HepG2 (cell line): Measurements from ENCODE around the gene HBE1. TPM values are rescaled to one million over a fixed set of nuclear protein-coding genes. Genes with fewer than 3 reads are reported as not detected.

Experiments
- ATAC-seq: fragments of 200-7000 bp; cut with Tn5 transposase; 3 replicates; pipeline ENCODE4 v1.9.1; 2020; ENCODE audit warnings: mild to moderate bottlenecking, moderate library complexity
- BruUV-seq: library from RNA; stranded (reverse); fragments of 400-500 nt; replicated peaks from 2 replicates; lab custom pipeline; 2021; lab: Mats Ljungman, UMichigan
- CTCF ChIA-PET: fragments of 300-600 bp; formaldehyde crosslinking; extraction: SDS; loops from one replicate; lab custom pipeline; 2021; ENCODE audit warnings: low total read pairs, inconsistent platforms, low intra/inter-chr PET ratio; lab: Yijun Ruan, JAX
- POLR2A ChIA-PET: fragments of 350-600 bp; sonication (Branson Sonifier 250); formaldehyde crosslinking; loops from one replicate; lab custom pipeline; 2020; ENCODE audit warnings: antibody characterized with exemption, inconsistent platforms; lab: Yijun Ruan, JAX
- DNase-seq: peaks from one replicate; pipeline ENCODE4 v3.0.0-alpha.2; 2015; ENCODE audit warnings: low spot score
- FAIRE-seq: peaks from 3 replicates; lab custom pipeline; 2011; peaks lifted over from hg19 to GRCh38; lab: Jason Lieb, UNC
- H2AFZ ChIP-seq: one replicate; pipeline ENCODE4 v1.6.1; 2011; ENCODE audit warnings: low read length, inconsistent platforms
- H3K27ac ChIP-seq: fragments of 300-600 bp; 3 replicates; pipeline ENCODE4 v1.8.0; 2011; ENCODE audit warnings: mixed run types, mild to moderate bottlenecking, mixed read lengths, low read length, inconsistent platforms; ENCODE audit not compliant: insufficient read depth; ENCODE audit errors: extremely low read length
- H3K27me3 ChIP-seq, 2 experiments: fragments of 200-600 bp in 1 of 2; 2 replicates in 1 of 2; 3 replicates in 1 of 2; pipeline versions ENCODE4 v1.6.0 to v1.8.0; 2011; ENCODE audit warnings: low read length in 2 of 2, mild to moderate bottlenecking in 2 of 2, moderate library complexity in 2 of 2, inconsistent platforms in 1 of 2; ENCODE audit not compliant: insufficient read depth in 2 of 2, control insufficient read depth in 1 of 2
- H3K36me3 ChIP-seq, 2 experiments: fragments of 200-600 bp in 1 of 2; replicated peaks in 1 of 2; 2 replicates in 1 of 2; 3 replicates in 1 of 2; pipeline versions ENCODE4 v1.5.1 to v1.8.0; 2011; ENCODE audit warnings: low read length in 2 of 2, inconsistent platforms in 1 of 2; ENCODE audit not compliant: insufficient read depth in 2 of 2, control insufficient read depth in 1 of 2
- H3K4me1 ChIP-seq: 2 replicates; pipeline ENCODE4 v1.5.1; 2012; ENCODE audit warnings: low read length, inconsistent platforms; ENCODE audit not compliant: insufficient read depth
- H3K4me2 ChIP-seq: 2 replicates; pipeline ENCODE4 v1.6.0; 2011; ENCODE audit warnings: low read depth, low read length, inconsistent platforms
- H3K4me3 ChIP-seq, 3 experiments: fragments of 200-600 bp in 1 of 3; sonication (generic), shearing (Covaris generic) in 1 of 3; replicated peaks in 1 of 3; 2 replicates each; pipeline ENCODE4 v1.5.1; 2011 to 2016; ENCODE audit warnings: low read length in 3 of 3, inconsistent platforms in 2 of 3, low read depth in 2 of 3, mild to moderate bottlenecking in 2 of 3, control low read depth in 1 of 3, mixed read lengths in 1 of 3; ENCODE audit not compliant: insufficient read depth in 1 of 3
- H3K79me2 ChIP-seq: one replicate; pipeline ENCODE4 v1.6.1; 2011; ENCODE audit warnings: low read length, inconsistent platforms; ENCODE audit not compliant: insufficient read depth
- H3K9ac ChIP-seq: 2 replicates; pipeline ENCODE4 v1.6.0; 2011; ENCODE audit warnings: mild to moderate bottlenecking, low read depth, low read length, inconsistent platforms; ENCODE audit not compliant: insufficient read depth
- H3K9me3 ChIP-seq: 2 replicates; pipeline ENCODE4 v1.5.1; 2012; ENCODE audit warnings: mild to moderate bottlenecking, low read length
- H4K20me1 ChIP-seq: 2 replicates; pipeline ENCODE4 v1.6.0; 2011; ENCODE audit warnings: inconsistent platforms, mild to moderate bottlenecking, low read length, moderate library complexity; ENCODE audit not compliant: insufficient read depth
- ARNTL ChIP-seq: sonication (generic); formaldehyde crosslinking; IDR thresholded peaks from 2 replicates; pipeline ENCODE4 v1.4.0; 2020; ENCODE audit warnings: mild to moderate bottlenecking, missing genetic modification reagents
- GFI1 ChIP-seq: sonication (generic); formaldehyde crosslinking; IDR thresholded peaks from 2 replicates; pipeline ENCODE4 v1.5.0; 2020; ENCODE audit warnings: missing genetic modification reagents, mild to moderate bottlenecking, borderline replicate concordance
- KLF13 ChIP-seq: sonication (generic); formaldehyde crosslinking; IDR thresholded peaks from 2 replicates; pipeline ENCODE4 v1.4.0; 2020; ENCODE audit warnings: mild to moderate bottlenecking, missing genetic modification reagents
- NCOR1 ChIP-seq: fragments of 200-600 bp; sonication (generic); IDR thresholded peaks from 2 replicates; pipeline ENCODE4 v1.7.0; 2017; ENCODE audit warnings: antibody characterized with exemption, low read length, borderline replicate concordance
- PLRG1 ChIP-seq: fragments of 450-650 bp; conservative IDR thresholded peaks from 2 replicates; pipeline ENCODE4 v1.6.1; 2016
- SIX4 ChIP-seq: sonication (generic); formaldehyde crosslinking; IDR thresholded peaks from 2 replicates; pipeline ENCODE4 v1.4.0; 2020; ENCODE audit warnings: missing genetic modification reagents
- TBX2 ChIP-seq: sonication (generic); formaldehyde crosslinking; IDR thresholded peaks from 2 replicates; pipeline ENCODE4 v1.5.0; 2020; ENCODE audit warnings: missing genetic modification reagents, mild to moderate bottlenecking, borderline replicate concordance
- TP53 ChIP-seq: sonication (generic); formaldehyde crosslinking; conservative IDR thresholded peaks from 2 replicates; pipeline ENCODE4 v1.4.0; 2020; ENCODE audit warnings: missing genetic modification reagents
- ZNF800 ChIP-seq: sonication (generic); formaldehyde crosslinking; IDR thresholded peaks from 2 replicates; pipeline ENCODE4 v1.4.0; 2020; ENCODE audit warnings: missing genetic modification reagents
- WGBS: methylation state at CpG from one replicate; pipeline ENCODE4 v1.1.6; 2017; ENCODE audit warnings: low lambda C conversion rate; 5-methylcytosine and 5-hydroxymethylcytosine counted together
- in situ Hi-C: cut with HindIII; loops from 2 replicates; pipeline ENCODE4 v1.10.0; 2017; ENCODE audit warnings: low pct_unique_long_range_greater_than_20kb; ENCODE audit not compliant: extremely low pct_ligation_motif_present
- intact Hi-C: fragments of 100-400 bp; cut with micrococcal nuclease; formaldehyde crosslinking; loops from one replicate; pipeline ENCODE4 v1.10.0; 2022; ENCODE audit not compliant: unreplicated experiment
- polyA plus RNA-seq, 8 experiments: library from polyadenylated mRNA; depleted of rRNA in 3 of 8; stranded (reverse) in 7 of 8; unstranded in 1 of 8; fragments of >200 nt; fragmentation: Illumina TruSeq in 4 of 8; extraction: Trizol in 4 of 8; gene quantifications; 2 replicates each; pipeline versions ENCODE4 v1.2.1 to v1.2.3, GENCODE V29; 2011 to 2016; ENCODE audit warnings: low read depth in 4 of 8, missing spikeins in 1 of 8, mixed read lengths in 1 of 8; ENCODE audit not compliant: insufficient read depth in 1 of 8
- total RNA-seq, 5 experiments: library from RNA; depleted of rRNA; stranded (reverse); fragments of >200 nt; fragmentation: Illumina TruSeq; extraction: Trizol; gene quantifications; 2 replicates each; pipeline ENCODE4 v1.2.3, GENCODE V29; 2016; ENCODE audit warnings: low read depth in 1 of 5
- TF ChIP-seq, protein P1 (sequence below): sonication (generic); formaldehyde crosslinking; IDR thresholded peaks from 2 replicates; pipeline ENCODE4 v1.8.0; 2022; ENCODE audit warnings: mild to moderate bottlenecking, missing genetic modification reagents, moderate library complexity

HBE1 gene
- total and polyA plus RNA-seq, 2 of the 13 experiments (the other 11 are each of a cell fraction or from before 2014, with no cell fraction given), result 0.24 to 0.35 TPM

- no peak for TF ChIP-seq TP53 (CRISPR knock-in tag)
- TF ChIP-seq, protein P1, sequence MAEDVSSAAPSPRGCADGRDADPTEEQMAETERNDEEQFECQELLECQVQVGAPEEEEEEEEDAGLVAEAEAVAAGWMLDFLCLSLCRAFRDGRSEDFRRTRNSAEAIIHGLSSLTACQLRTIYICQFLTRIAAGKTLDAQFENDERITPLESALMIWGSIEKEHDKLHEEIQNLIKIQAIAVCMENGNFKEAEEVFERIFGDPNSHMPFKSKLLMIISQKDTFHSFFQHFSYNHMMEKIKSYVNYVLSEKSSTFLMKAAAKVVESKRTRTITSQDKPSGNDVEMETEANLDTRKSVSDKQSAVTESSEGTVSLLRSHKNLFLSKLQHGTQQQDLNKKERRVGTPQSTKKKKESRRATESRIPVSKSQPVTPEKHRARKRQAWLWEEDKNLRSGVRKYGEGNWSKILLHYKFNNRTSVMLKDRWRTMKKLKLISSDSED (CRISPR knock-in tag), result no peak
- TF ChIP-seq PLRG1, result no peak
- TF ChIP-seq ARNTL (CRISPR knock-in tag), result no peak
Measured at GRCh38 chr11:5227681-5228080, 42.1 kb downstream of the HBE1 start (continued).

DNA sequence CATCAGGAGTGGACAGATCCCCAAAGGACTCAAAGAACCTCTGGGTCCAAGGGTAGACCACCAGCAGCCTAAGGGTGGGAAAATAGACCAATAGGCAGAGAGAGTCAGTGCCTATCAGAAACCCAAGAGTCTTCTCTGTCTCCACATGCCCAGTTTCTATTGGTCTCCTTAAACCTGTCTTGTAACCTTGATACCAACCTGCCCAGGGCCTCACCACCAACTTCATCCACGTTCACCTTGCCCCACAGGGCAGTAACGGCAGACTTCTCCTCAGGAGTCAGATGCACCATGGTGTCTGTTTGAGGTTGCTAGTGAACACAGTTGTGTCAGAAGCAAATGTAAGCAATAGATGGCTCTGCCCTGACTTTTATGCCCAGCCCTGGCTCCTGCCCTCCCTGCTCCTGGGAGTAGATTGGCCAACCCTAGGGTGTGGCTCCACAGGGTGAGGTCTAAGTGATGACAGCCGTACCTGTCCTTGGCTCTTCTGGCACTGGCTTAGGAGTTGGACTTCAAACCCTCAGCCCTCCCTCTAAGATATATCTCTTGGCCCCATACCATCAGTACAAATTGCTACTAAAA lies 42.9 kb downstream of the HBE1 start, which contains the start of gene HBB:
Gene HBB, minus strand, starts transcription at position 340 of the 579 bp plus-strand sequence. Its CDS starts 50 bp downstream, at position 290.
- no TSS peak for BruUV-seq
- no peak for DNase-seq

More for the DNA sequence above, 42.9 kb downstream of the HBE1 start, which contains the start of gene HBB:
- Histone ChIP-seq H3K4me3 (no peak within 1 kb of the TSS), H3K9me3 (no peaks in the 10 kb centered on the region), H3K36me3 (no peaks in the 10 kb centered on the region), H3K4me2 (no peak within 1 kb of the TSS), H4K20me1 (no peaks in the 10 kb centered on the region), H3K27me3 (peaks cover 0 to 3% of the 10 kb centered on the region in 2 experiments; a peak in 1 of 5 replicates), H3K27ac (no peak within 1 kb of the TSS), H3K9ac (no peak within 1 kb of the TSS), H2AFZ (no peak within 1 kb of the TSS), H3K4me1 (no peaks in the 10 kb centered on the region), H3K79me2 (no peaks in the 10 kb centered on the region)
- in situ Hi-C loops (no loop called here), intact Hi-C loops (no loop called here)
- FAIRE-seq (no peak), ATAC-seq (no peak)
- no CpG with 5 or more reads among the region's 3 CpGs for WGBS
- ChIA-PET POLR2A (no interaction called here), CTCF (no interaction called here)
- TF ChIP-seq SIX4 (CRISPR knock-in tag), result no peak
- TF ChIP-seq KLF13, result no peak
- TF ChIP-seq TBX2 (CRISPR knock-in tag), result no peak
- no peak for TF ChIP-seq GFI1 (CRISPR knock-in tag)
- TF ChIP-seq ZNF800 (CRISPR knock-in tag), result no peak
- TF ChIP-seq NCOR1, result no peak
